ENCODE data around the gene IFI35. TPM values are rescaled to one million over a fixed set of nuclear protein-coding genes. Genes with fewer than 3 reads are reported as not detected.
"Not testable (repeated sequence)": the region's sequence is repeated elsewhere in the genome, so short reads cannot be mapped to it uniquely, and the experiment has no call there.

The IFI35 gene
- polyA plus RNA-seq, 2 of the 4 experiments (the other 2 are of a cell fraction) = 10.8 to 20.2 TPM

DNA sequence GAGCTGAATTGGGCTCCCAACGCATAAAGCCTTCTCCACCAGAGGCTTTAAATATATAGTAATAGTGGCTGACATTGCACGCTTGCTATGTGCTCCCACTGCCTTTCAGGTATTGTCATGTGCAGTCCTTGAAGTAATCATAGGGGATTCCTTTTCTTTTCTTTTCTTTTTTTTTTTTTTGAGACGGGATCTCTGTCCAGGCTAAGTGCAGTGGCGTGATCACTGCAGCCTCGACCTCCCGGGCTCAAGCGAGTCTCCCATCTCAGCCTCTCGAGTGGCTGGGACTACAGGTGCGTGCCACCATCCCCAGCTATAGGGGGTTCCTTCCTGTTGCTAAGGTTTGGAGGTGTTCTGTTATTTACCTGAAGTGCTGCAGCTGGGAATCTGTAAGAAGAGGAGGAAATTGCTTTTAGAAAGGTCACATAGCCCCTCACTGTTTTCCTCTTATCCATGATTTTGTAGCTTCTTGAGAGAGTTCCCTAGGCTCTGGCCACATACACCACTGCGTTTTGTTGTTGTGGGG lies 7.5 kb upstream of the IFI35 start:
- CTCF ChIA-PET = interaction anchor here (1.2 to 5.6 kb wide), 13 partner anchors 10 to 165 kb away, joined by 3 to 86 read pairs (median 11); partner anchors contain the start of genes AOC2, PSME3, PTGES3L and RND2
- ATAC-seq (no peak), DNase-seq (ENCODE audit: low read depth in 1 of 2, low spot score in 1 of 2) (no peak), FAIRE-seq (no peak)
- Histone ChIP-seq H3K27ac (peak overlapping the region; percentile 87 to 91), H3K4me3 (peak overlapping the region; percentile 66), H3K9me3 (no peaks in the 10 kb centered on the region), H3K4me2 (peak overlapping the region; percentile 94), H3K4me1 (peaks cover 51% of the 10 kb centered on the region)
- TF ChIP-seq GATA3 (IDR thresholded peaks at IDR 0.05; ENCODE audit: borderline replicate concordance) = no peak
- no peak for TF ChIP-seq ESRRA (IDR thresholded peaks at IDR 0.05; ENCODE audit: borderline replicate concordance, low read length)
- no peak for TF ChIP-seq FOSL2 (IDR thresholded peaks at IDR 0.05)
- no peak for TF ChIP-seq FOSL2 (CRISPR knock-in tag; IDR thresholded peaks at IDR 0.05)
- TF ChIP-seq HEYL (CRISPR knock-in tag; IDR thresholded peaks at IDR 0.05) = no peak
- TF ChIP-seq, protein P1, sequence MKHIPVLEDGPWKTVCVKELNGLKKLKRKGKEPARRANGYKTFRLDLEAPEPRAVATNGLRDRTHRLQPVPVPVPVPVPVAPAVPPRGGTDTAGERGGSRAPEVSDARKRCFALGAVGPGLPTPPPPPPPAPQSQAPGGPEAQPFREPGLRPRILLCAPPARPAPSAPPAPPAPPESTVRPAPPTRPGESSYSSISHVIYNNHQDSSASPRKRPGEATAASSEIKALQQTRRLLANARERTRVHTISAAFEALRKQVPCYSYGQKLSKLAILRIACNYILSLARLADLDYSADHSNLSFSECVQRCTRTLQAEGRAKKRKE (CRISPR knock-in tag; IDR thresholded peaks at IDR 0.05; ENCODE audit: low read depth) = no peak
- no peak for TF ChIP-seq RNF2 (IDR thresholded peaks at IDR 0.05; ENCODE audit: borderline replicate concordance, low read depth)
- TF ChIP-seq POLR2AphosphoS2 (conservative IDR thresholded peaks at IDR 0.05; ENCODE audit: low read length) = no peak
- POLR2A ChIA-PET = interaction anchor here (1.1 to 3.0 kb wide), 16 partner anchors 8 to 463 kb away, joined by 3 to 48 read pairs (median 16); partner anchors contain the start of genes AARSD1, BECN1, BRCA1 and IFI35
- 7% methylated on average over 10 of the region's 10 CpGs for WGBS (ENCODE audit: missing lambda C conversion rate)

DNA sequence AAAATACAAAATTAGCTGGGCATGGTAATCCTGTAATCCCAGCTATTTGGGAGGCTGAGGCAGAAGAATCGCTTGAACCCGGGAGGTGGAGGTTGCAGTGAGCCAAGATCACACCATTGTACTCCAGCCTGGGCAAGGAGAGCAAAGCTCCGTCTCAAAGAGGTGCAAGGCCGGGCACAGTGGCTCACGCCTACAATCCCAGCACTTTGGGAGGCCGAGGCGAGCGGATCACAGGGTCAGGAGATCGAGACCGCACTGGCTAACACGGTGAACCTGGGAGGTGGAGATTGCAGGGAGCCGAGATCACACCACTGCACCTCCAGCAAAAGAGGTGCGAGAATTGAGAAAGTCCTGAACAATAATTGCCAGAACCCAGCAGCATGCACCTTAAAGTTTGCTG lies 5.7 kb upstream of the IFI35 start:
- Histone ChIP-seq H3K4me2 (peak overlapping the region; percentile 94), H3K27ac (peak overlapping the region in 1 of 2 experiments; percentile 27; a peak in 2 of 6 replicates), H3K4me1 (peaks cover 51% of the 10 kb centered on the region)
- 88% methylated on average over 13 of the region's 13 CpGs for WGBS (ENCODE audit: missing lambda C conversion rate)
- TF ChIP-seq HOXA7 (CRISPR knock-in tag; IDR thresholded peaks at IDR 0.05) = 0 out of 2 replicates have a peak, but pooled peaks have one; percentile 51
- DNase-seq (ENCODE audit: low read depth in 1 of 2, low spot score in 1 of 2); H3K9me3 ChIP-seq; FAIRE-seq; H3K4me3 ChIP-seq; ATAC-seq: not testable (repeated sequence)
- ChIA-PET CTCF (interaction anchor here (0.7 to 1.4 kb wide), 6 partner anchors 10 to 157 kb away, joined by 3 to 4 read pairs (median 3); partner anchors contain the start of genes AOC2 and PTGES3L), POLR2A (interaction anchor here (0.9 to 1.1 kb wide), 2 partner anchors 12 to 20 kb away, joined by 3 to 4 read pairs; no protein-coding TSS in a partner anchor)

DNA sequence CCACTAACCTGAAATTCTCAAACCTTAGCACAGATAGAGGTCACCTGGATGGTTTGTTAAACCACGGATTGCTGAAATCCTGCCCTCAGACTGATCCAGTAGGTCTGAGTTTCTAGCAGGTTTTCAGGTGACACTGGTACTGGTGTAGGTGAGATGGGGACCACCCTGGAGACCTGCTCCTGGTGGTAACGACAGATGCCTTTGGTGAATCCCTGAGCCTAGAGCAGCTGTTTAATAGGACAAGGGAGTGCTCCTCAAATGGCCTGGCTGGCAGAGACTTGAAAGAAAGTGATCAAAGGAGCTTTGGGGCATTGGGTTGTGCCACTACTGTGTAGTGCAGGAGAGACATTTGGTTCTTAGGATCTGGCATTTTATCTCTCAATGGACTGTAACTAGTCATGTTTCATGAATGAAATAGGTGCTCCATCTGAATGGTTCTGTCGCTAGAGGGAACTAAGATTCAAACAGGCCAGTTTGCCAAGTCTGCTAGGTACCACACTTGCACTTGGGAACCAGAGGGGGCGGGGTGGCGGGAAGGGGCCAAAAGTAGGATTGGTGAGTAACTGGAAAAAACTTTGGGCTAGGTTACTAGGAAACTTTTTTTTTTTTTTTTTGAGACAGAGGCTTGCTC lies 2.9 kb upstream of the IFI35 start:
- CTCF ChIA-PET = interaction anchor here (1.4 to 2.0 kb wide), 2 partner anchors 17 to 161 kb away, joined by 3 to 7 read pairs; no protein-coding TSS in a partner anchor
- TF ChIP-seq HOXB5 (CRISPR knock-in tag; IDR thresholded peaks at IDR 0.05) (no peak), FOSB (CRISPR knock-in tag; IDR thresholded peaks at IDR 0.05) (peak; percentile 93), ESRRA (IDR thresholded peaks at IDR 0.05; ENCODE audit: borderline replicate concordance, low read length) (no peak), CHD2 (IDR thresholded peaks at IDR 0.05; ENCODE audit: low read length, partially characterized antibody) (no peak), SMC3 (IDR thresholded peaks at IDR 0.05) (no peak), HOXA7 (CRISPR knock-in tag; IDR thresholded peaks at IDR 0.05) (0 out of 2 replicates have a peak, but pooled peaks have one; percentile 41), POLR2AphosphoS2 (conservative IDR thresholded peaks at IDR 0.05; ENCODE audit: low read length) (peak; percentile 50), MAZ (IDR thresholded peaks at IDR 0.05; ENCODE audit: borderline replicate concordance, low read depth, low read length) (no peak), TFCP2L1 (CRISPR knock-in tag; IDR thresholded peaks at IDR 0.05) (peak; percentile 75; the same call in 1 of the 2 replicates), MYC (IDR thresholded peaks at IDR 0.05; ENCODE audit: borderline replicate concordance, low read length) (no peak), HDAC2 (IDR thresholded peaks at IDR 0.05) (no peak), MAFK (IDR thresholded peaks at IDR 0.05; ENCODE audit: partially characterized antibody) (no peak)
- TF ChIP-seq, protein P2, sequence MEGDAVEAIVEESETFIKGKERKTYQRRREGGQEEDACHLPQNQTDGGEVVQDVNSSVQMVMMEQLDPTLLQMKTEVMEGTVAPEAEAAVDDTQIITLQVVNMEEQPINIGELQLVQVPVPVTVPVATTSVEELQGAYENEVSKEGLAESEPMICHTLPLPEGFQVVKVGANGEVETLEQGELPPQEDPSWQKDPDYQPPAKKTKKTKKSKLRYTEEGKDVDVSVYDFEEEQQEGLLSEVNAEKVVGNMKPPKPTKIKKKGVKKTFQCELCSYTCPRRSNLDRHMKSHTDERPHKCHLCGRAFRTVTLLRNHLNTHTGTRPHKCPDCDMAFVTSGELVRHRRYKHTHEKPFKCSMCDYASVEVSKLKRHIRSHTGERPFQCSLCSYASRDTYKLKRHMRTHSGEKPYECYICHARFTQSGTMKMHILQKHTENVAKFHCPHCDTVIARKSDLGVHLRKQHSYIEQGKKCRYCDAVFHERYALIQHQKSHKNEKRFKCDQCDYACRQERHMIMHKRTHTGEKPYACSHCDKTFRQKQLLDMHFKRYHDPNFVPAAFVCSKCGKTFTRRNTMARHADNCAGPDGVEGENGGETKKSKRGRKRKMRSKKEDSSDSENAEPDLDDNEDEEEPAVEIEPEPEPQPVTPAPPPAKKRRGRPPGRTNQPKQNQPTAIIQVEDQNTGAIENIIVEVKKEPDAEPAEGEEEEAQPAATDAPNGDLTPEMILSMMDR (IDR thresholded peaks at IDR 0.05) = no peak; the same call in 2 of the 3 replicates
- TF ChIP-seq, protein P3, sequence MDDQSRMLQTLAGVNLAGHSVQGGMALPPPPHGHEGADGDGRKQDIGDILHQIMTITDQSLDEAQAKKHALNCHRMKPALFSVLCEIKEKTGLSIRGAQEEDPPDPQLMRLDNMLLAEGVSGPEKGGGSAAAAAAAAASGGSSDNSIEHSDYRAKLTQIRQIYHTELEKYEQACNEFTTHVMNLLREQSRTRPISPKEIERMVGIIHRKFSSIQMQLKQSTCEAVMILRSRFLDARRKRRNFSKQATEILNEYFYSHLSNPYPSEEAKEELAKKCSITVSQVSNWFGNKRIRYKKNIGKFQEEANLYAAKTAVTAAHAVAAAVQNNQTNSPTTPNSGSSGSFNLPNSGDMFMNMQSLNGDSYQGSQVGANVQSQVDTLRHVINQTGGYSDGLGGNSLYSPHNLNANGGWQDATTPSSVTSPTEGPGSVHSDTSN (IDR thresholded peaks at IDR 0.05) = peak; percentile 6; the same call in 1 of the 2 replicates
- TF ChIP-seq, protein P4, sequence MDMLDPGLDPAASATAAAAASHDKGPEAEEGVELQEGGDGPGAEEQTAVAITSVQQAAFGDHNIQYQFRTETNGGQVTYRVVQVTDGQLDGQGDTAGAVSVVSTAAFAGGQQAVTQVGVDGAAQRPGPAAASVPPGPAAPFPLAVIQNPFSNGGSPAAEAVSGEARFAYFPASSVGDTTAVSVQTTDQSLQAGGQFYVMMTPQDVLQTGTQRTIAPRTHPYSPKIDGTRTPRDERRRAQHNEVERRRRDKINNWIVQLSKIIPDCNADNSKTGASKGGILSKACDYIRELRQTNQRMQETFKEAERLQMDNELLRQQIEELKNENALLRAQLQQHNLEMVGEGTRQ (IDR thresholded peaks at IDR 0.05) = no peak
- TF ChIP-seq, protein P5, sequence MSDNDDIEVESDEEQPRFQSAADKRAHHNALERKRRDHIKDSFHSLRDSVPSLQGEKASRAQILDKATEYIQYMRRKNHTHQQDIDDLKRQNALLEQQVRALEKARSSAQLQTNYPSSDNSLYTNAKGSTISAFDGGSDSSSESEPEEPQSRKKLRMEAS (IDR thresholded peaks at IDR 0.05) = 0 out of 2 replicates have a peak, but pooled peaks have one; percentile 13
- TF ChIP-seq, protein P6, sequence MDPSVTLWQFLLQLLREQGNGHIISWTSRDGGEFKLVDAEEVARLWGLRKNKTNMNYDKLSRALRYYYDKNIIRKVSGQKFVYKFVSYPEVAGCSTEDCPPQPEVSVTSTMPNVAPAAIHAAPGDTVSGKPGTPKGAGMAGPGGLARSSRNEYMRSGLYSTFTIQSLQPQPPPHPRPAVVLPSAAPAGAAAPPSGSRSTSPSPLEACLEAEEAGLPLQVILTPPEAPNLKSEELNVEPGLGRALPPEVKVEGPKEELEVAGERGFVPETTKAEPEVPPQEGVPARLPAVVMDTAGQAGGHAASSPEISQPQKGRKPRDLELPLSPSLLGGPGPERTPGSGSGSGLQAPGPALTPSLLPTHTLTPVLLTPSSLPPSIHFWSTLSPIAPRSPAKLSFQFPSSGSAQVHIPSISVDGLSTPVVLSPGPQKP (IDR thresholded peaks at IDR 0.05; ENCODE audit: low read depth, low read length) = no peak
- POLR2A ChIA-PET = interaction anchor here (1.3 kb wide), 1 partner anchor 21 kb away, joined by 4 read pairs; no protein-coding TSS in a partner anchor
- Histone ChIP-seq H3K4me2 (no peak overlapping the region), H3K27ac (0 out of 6 replicates have a peak overlapping the region, but pooled peaks of 1 of the 2 experiments have one; percentile 5), H3K9me3 (no peaks in the 10 kb centered on the region), H3K4me1 (peaks cover 50% of the 10 kb centered on the region), H3K4me3 (no peak overlapping the region)
- 78% methylated on average over 5 of the region's 5 CpGs for WGBS (ENCODE audit: missing lambda C conversion rate)
- ATAC-seq (peak; percentile 47 to 68), DNase-seq (ENCODE audit: low read depth in 1 of 2, low spot score in 1 of 2) (peak in 1 of 2 experiments; percentile 80), FAIRE-seq (no peak)
